Measurements from ENCODE around the gene TNPO3. TPM values are rescaled to one million over a fixed set of nuclear protein-coding genes. Genes with fewer than 3 reads are reported as not detected.

Gene TNPO3
- total RNA-seq, 1 donor from 2014 or later = 59.4 TPM

- Histone ChIP-seq H3K27ac (no peak overlapping the region), H3K36me3 (peaks cover 63 to 73% of the 10 kb centered on the region in 2 donors)
- no peak for TF ChIP-seq CTCF (IDR thresholded peaks at IDR 0.05)
These were observed 66.5 kb downstream of the TNPO3 start for GRCh38 chr7:128988372-128988771.

GRCh38 chr7:128986609-128987008 is 68.3 kb downstream of the TNPO3 start:
- intact Hi-C loops (cut with DNase I) = no loop called here
- no peak for TF ChIP-seq CTCF (IDR thresholded peaks at IDR 0.05)
- Histone ChIP-seq H3K9me3 (no peaks in the 10 kb centered on the region), H3K27me3 (no peaks in the 10 kb centered on the region), H3K36me3 (peaks cover 74 to 75% of the 10 kb centered on the region in 2 donors), H3K4me1 (no peaks in the 10 kb centered on the region), H3K27ac (no peak overlapping the region), H3K4me3 (no peak overlapping the region)
- no peak for DNase-seq (ENCODE audit: low spot score in 2 of 2)

More at GRCh38 chr7:128988372-128988771, 66.5 kb downstream of the TNPO3 start:
- Histone ChIP-seq H3K4me1 (no peaks in the 10 kb centered on the region), H3K27me3 (no peaks in the 10 kb centered on the region), H3K9me3 (no peaks in the 10 kb centered on the region), H3K4me3 (no peak overlapping the region)
- DNase-seq (ENCODE audit: low spot score in 2 of 2) = no peak
- intact Hi-C loops (cut with DNase I) = no loop called here

- Histone ChIP-seq H3K4me1 (no peaks in the 10 kb centered on the region), H3K27ac (no peak overlapping the region), H3K9me3 (no peaks in the 10 kb centered on the region), H3K36me3 (peaks cover 77 to 79% of the 10 kb centered on the region in 2 donors), H3K4me3 (no peak overlapping the region), H3K27me3 (no peaks in the 10 kb centered on the region)
- TF ChIP-seq CTCF (IDR thresholded peaks at IDR 0.05) = no peak
- no peak for DNase-seq (ENCODE audit: low spot score in 2 of 2)
- intact Hi-C loops (cut with DNase I) = no loop called here
These were observed 69.3 kb downstream of the TNPO3 start for GRCh38 chr7:128985660-128986059.

GRCh38 chr7:128982105-128982504 is 72.8 kb downstream of the TNPO3 start:
- H3K4me1 ChIP-seq = no peaks in the 10 kb centered on the region
- intact Hi-C loops (cut with DNase I) = no loop called here
- H3K27ac ChIP-seq = no peak overlapping the region
- no peaks in the 10 kb centered on the region for H3K27me3 ChIP-seq
- no peak for TF ChIP-seq CTCF (IDR thresholded peaks at IDR 0.05)
- no peak for DNase-seq (ENCODE audit: low spot score in 2 of 2)
- H3K9me3 ChIP-seq = no peaks in the 10 kb centered on the region
- H3K36me3 ChIP-seq = peaks cover 81 to 82% of the 10 kb centered on the region in 2 donors
- H3K4me3 ChIP-seq = no peak overlapping the region

- Histone ChIP-seq H3K36me3 (peaks cover 62 to 85% of the 10 kb centered on the region in 2 donors), H3K4me1 (no peaks in the 10 kb centered on the region), H3K4me3 (no peak overlapping the region), H3K27ac (no peak overlapping the region), H3K9me3 (no peaks in the 10 kb centered on the region), H3K27me3 (no peaks in the 10 kb centered on the region)
- no peak for DNase-seq (ENCODE audit: low spot score in 2 of 2)
- intact Hi-C loops (cut with DNase I) = no loop called here
- no peak for TF ChIP-seq CTCF (IDR thresholded peaks at IDR 0.05)
These were observed 80.5 kb downstream of the TNPO3 start for GRCh38 chr7:128974241-128974934.

All from ascending aorta (tissue), 2 donors.